ENCODE results near the gene SRD5A3.

SRD5A3 gene

DNA sequence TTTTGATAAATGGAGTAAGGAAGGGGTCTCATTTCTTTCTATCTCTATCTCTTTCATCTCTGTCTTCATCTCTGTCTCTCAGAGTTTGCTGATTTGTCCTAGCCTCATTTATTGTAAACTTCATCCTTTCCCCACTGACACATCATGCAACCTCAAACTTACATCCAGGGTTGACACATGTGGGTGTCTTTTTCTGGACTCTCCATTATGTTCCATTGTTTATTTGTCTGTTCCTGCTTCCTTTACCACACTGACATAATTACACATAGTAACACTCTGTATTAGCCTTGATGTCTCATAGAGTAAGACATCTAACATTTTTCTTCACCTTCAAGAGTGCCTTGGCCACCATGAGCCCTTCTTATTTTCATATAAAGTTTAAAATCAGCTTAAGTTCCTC, 8.1 kb upstream of the SRD5A3 start:
- TF ChIP-seq, protein P1, sequence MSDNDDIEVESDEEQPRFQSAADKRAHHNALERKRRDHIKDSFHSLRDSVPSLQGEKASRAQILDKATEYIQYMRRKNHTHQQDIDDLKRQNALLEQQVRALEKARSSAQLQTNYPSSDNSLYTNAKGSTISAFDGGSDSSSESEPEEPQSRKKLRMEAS (IDR thresholded peaks at IDR 0.05) = no peak
- TF ChIP-seq TAF1 (IDR thresholded peaks at IDR 0.05; ENCODE audit: low read depth) = no peak
- TF ChIP-seq FOXM1 (IDR thresholded peaks at IDR 0.05; ENCODE audit: borderline replicate concordance, low read depth) = no peak
- TF ChIP-seq NFIC (IDR thresholded peaks at IDR 0.05) = no peak
- no peak for TF ChIP-seq EP300 (IDR thresholded peaks at IDR 0.05; ENCODE audit: borderline replicate concordance)
- TF ChIP-seq TCF12 (IDR thresholded peaks at IDR 0.05; ENCODE audit: low read depth) = no peak
- TF ChIP-seq CREB1 (IDR thresholded peaks at IDR 0.05; ENCODE audit: low read depth) = no peak
- no peak for TF ChIP-seq YY1 (IDR thresholded peaks at IDR 0.05; ENCODE audit: low read depth)
- TF ChIP-seq, protein P2, sequence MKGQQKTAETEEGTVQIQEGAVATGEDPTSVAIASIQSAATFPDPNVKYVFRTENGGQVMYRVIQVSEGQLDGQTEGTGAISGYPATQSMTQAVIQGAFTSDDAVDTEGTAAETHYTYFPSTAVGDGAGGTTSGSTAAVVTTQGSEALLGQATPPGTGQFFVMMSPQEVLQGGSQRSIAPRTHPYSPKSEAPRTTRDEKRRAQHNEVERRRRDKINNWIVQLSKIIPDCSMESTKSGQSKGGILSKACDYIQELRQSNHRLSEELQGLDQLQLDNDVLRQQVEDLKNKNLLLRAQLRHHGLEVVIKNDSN (IDR thresholded peaks at IDR 0.05) = no peak
- no peak for TF ChIP-seq ZBTB7A (IDR thresholded peaks at IDR 0.05; ENCODE audit: low read depth)
- TF ChIP-seq RAD21 (IDR thresholded peaks at IDR 0.05; ENCODE audit: low read depth) = no peak
- no peak for TF ChIP-seq EGR1 (IDR thresholded peaks at IDR 0.05)
- TF ChIP-seq, protein P3, sequence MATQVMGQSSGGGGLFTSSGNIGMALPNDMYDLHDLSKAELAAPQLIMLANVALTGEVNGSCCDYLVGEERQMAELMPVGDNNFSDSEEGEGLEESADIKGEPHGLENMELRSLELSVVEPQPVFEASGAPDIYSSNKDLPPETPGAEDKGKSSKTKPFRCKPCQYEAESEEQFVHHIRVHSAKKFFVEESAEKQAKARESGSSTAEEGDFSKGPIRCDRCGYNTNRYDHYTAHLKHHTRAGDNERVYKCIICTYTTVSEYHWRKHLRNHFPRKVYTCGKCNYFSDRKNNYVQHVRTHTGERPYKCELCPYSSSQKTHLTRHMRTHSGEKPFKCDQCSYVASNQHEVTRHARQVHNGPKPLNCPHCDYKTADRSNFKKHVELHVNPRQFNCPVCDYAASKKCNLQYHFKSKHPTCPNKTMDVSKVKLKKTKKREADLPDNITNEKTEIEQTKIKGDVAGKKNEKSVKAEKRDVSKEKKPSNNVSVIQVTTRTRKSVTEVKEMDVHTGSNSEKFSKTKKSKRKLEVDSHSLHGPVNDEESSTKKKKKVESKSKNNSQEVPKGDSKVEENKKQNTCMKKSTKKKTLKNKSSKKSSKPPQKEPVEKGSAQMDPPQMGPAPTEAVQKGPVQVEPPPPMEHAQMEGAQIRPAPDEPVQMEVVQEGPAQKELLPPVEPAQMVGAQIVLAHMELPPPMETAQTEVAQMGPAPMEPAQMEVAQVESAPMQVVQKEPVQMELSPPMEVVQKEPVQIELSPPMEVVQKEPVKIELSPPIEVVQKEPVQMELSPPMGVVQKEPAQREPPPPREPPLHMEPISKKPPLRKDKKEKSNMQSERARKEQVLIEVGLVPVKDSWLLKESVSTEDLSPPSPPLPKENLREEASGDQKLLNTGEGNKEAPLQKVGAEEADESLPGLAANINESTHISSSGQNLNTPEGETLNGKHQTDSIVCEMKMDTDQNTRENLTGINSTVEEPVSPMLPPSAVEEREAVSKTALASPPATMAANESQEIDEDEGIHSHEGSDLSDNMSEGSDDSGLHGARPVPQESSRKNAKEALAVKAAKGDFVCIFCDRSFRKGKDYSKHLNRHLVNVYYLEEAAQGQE (IDR thresholded peaks at IDR 0.05; ENCODE audit: low read depth) = no peak
- TF ChIP-seq CEBPB (IDR thresholded peaks at IDR 0.05) = no peak
- TF ChIP-seq TEAD4 (IDR thresholded peaks at IDR 0.05) = no peak

DNA sequence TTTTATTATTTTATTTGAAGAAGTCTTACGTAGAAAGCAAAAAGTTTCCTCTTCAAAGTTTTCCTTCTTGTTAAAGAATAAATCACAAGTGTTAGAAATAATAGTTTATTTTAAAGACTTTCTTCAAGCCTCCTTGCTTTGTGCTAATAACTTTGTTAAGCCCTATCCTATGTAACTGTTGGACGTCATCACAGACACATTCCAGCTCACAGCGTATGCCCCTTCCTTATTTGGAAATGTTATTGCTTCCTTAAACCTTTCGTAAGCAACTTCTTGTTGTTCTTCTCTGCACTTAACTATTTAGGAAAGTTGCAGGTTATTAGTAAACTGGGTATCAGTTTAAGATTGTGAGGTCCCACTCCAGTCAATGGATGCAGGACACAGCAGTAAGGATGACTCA, 7.6 kb upstream of the SRD5A3 start:
- TF ChIP-seq CEBPB (IDR thresholded peaks at IDR 0.05) (no peak), ZBTB7A (IDR thresholded peaks at IDR 0.05; ENCODE audit: low read depth) (no peak), YY1 (IDR thresholded peaks at IDR 0.05; ENCODE audit: low read depth) (no peak), EGR1 (IDR thresholded peaks at IDR 0.05) (no peak)
- TF ChIP-seq, protein P1 (IDR thresholded peaks at IDR 0.05) = no peak

DNA sequence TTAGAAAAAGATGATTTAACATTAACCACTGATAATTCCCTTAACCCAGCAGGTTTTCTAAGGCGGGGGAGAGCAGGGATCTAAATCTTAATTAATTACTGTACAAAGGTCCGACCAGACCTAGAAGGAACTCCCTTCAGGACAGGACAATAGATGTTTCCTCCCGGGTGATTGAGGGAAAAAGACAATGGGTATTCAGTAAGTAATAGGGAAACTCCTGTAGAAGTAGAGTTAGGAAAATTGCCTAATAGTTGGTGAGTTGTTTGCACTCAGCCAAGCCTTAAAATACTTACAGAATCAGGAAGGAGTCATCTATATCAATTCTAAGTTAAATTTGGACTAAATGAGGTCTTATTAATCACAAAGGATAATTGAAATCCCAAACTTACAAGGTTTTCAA, 5.8 kb upstream of the SRD5A3 start:
- no peak for TF ChIP-seq TCF12 (IDR thresholded peaks at IDR 0.05; ENCODE audit: low read depth)
- no peak for TF ChIP-seq EP300 (IDR thresholded peaks at IDR 0.05; ENCODE audit: borderline replicate concordance)
- no peak for TF ChIP-seq EGR1 (IDR thresholded peaks at IDR 0.05)
- TF ChIP-seq ZBTB7A (IDR thresholded peaks at IDR 0.05; ENCODE audit: low read depth) = no peak
- no peak for TF ChIP-seq TAF1 (IDR thresholded peaks at IDR 0.05; ENCODE audit: low read depth)
- TF ChIP-seq RAD21 (IDR thresholded peaks at IDR 0.05; ENCODE audit: low read depth) = no peak
- no peak for TF ChIP-seq TEAD4 (IDR thresholded peaks at IDR 0.05)
- TF ChIP-seq, protein P3 (IDR thresholded peaks at IDR 0.05; ENCODE audit: low read depth) = no peak
- no peak for TF ChIP-seq NFIC (IDR thresholded peaks at IDR 0.05)
- no peak for TF ChIP-seq CEBPB (IDR thresholded peaks at IDR 0.05)
- no peak for TF ChIP-seq FOXM1 (IDR thresholded peaks at IDR 0.05; ENCODE audit: borderline replicate concordance, low read depth)

DNA sequence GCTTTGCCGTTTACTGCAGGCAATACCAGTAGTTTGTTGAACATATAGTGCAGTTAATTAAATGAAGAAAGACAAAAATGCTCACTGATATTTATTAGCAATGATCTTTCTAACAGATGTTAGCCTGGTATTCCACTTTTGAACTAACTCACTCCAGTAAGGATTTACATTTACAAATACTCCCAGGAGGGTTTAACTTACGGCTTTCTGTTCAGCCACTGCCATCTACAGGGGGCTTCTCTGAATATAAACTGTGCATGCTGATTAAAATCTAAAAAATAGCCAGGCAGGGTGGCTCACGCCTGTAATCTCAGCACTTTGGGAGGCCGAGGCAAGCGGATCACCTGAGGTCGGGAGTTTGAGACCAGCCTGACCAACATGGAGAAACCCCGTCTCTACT, 2.2 kb upstream of the SRD5A3 start:
- TF ChIP-seq FOXM1 (IDR thresholded peaks at IDR 0.05; ENCODE audit: borderline replicate concordance, low read depth) = no peak
- no peak for TF ChIP-seq CREB1 (IDR thresholded peaks at IDR 0.05; ENCODE audit: low read depth)
- no peak for TF ChIP-seq NFIC (IDR thresholded peaks at IDR 0.05)
- TF ChIP-seq EP300 (IDR thresholded peaks at IDR 0.05; ENCODE audit: borderline replicate concordance) = no peak
- TF ChIP-seq, protein P2 (IDR thresholded peaks at IDR 0.05) = no peak
- TF ChIP-seq RAD21 (IDR thresholded peaks at IDR 0.05; ENCODE audit: low read depth) = no peak
- no peak for TF ChIP-seq TAF1 (IDR thresholded peaks at IDR 0.05; ENCODE audit: low read depth)
- TF ChIP-seq, protein P3 (IDR thresholded peaks at IDR 0.05; ENCODE audit: low read depth) = no peak
- TF ChIP-seq, protein P1 (IDR thresholded peaks at IDR 0.05) = no peak
- TF ChIP-seq EGR1 (IDR thresholded peaks at IDR 0.05) = no peak
